HEK293 (cell line): ENCODE data around the gene FAM181A.

Experiments
- CTCF ChIA-PET: fragments of 350-600 bp; formaldehyde crosslinking; extraction: SDS; loops from one replicate; lab custom pipeline; 2021; ENCODE audit warnings: antibody characterized with exemption; lab: Yijun Ruan, JAX
- POLR2A ChIA-PET: fragments of 300-600 bp; formaldehyde crosslinking; extraction: SDS; loops from one replicate; lab custom pipeline; 2020; ENCODE audit warnings: antibody characterized with exemption, inconsistent platforms; lab: Yijun Ruan, JAX
- H3K27ac ChIP-seq: fragments of 200-500 bp; sonication (Bioruptor generic); 2 replicates; pipeline ENCODE4 v1.5.1; 2014; ENCODE audit warnings: low read depth, low read length, control low read depth, inconsistent platforms; ENCODE audit errors: extremely low read depth
- H3K36me3 ChIP-seq, 2 experiments: fragments of 200-500 bp in 1 of 2; sonication (Bioruptor generic) in 1 of 2; 1 replicate in 1 of 2; 2 replicates in 1 of 2; pipeline ENCODE4 v1.5.1; 2014 to 2017; ENCODE audit warnings: inconsistent platforms in 2 of 2, low read length in 2 of 2; ENCODE audit not compliant: control insufficient read depth in 2 of 2, insufficient read depth in 1 of 2
- H3K4me1 ChIP-seq: fragments of 200-500 bp; sonication (Bioruptor generic); 2 replicates; pipeline ENCODE4 v1.5.1; 2014; ENCODE audit warnings: mild to moderate bottlenecking, low read length, inconsistent platforms; ENCODE audit not compliant: control insufficient read depth, insufficient read depth
- H3K4me3 ChIP-seq: 2 replicates; pipeline ENCODE4 v1.5.1; 2011; ENCODE audit warnings: low read depth, mild to moderate bottlenecking, control low read depth, low read length, moderate library complexity
- H3K9me3 ChIP-seq: fragments of 200-500 bp; sonication (Bioruptor generic); 2 replicates; pipeline ENCODE4 v1.5.1; 2014; ENCODE audit warnings: low read depth, low read length, inconsistent platforms; ENCODE audit not compliant: control insufficient read depth, insufficient read depth
- EGR2 ChIP-seq: fragments of 450-650 bp; formaldehyde crosslinking; IDR thresholded peaks from 2 replicates; pipeline ENCODE4 v1.5.1; 2016; ENCODE audit warnings: low read depth, missing biosample characterization, missing genetic modification characterization
- GFI1B ChIP-seq: fragments of 450-650 bp; formaldehyde crosslinking; IDR thresholded peaks from 2 replicates; pipeline ENCODE4 v1.5.1; 2016; ENCODE audit warnings: missing biosample characterization, missing genetic modification characterization
- SP2 ChIP-seq: fragments of 450-650 bp; formaldehyde crosslinking; IDR thresholded peaks from 2 replicates; pipeline ENCODE4 v1.5.1; 2016; ENCODE audit warnings: missing biosample characterization, missing genetic modification characterization
- TCF7L2 ChIP-seq: IDR thresholded peaks from 2 replicates; pipeline ENCODE4 v1.6.1; 2011; ENCODE audit warnings: low read depth, mild to moderate bottlenecking, inconsistent platforms, low read length, moderate library complexity, borderline replicate concordance
- YY1 ChIP-seq: fragments of 450-650 bp; formaldehyde crosslinking; IDR thresholded peaks from 2 replicates; pipeline ENCODE4 v1.5.1; 2018; ENCODE audit warnings: missing biosample characterization, missing genetic modification characterization
- ZFHX2 ChIP-seq: fragments of 450-650 bp; formaldehyde crosslinking; conservative IDR thresholded peaks from 2 replicates; pipeline ENCODE4 v1.5.1; 2016; ENCODE audit warnings: missing biosample characterization, missing genetic modification characterization
- ZIC2 ChIP-seq: fragments of 450-650 bp; formaldehyde crosslinking; IDR thresholded peaks from 2 replicates; pipeline ENCODE4 v1.5.1; 2016; ENCODE audit warnings: missing biosample characterization, missing genetic modification characterization
- ZNF140 ChIP-seq: fragments of 450-650 bp; formaldehyde crosslinking; IDR thresholded peaks from 2 replicates; pipeline ENCODE4 v1.5.1; 2016; ENCODE audit warnings: missing biosample characterization, missing genetic modification characterization
- ZNF248 ChIP-seq: fragments of 450-650 bp; formaldehyde crosslinking; IDR thresholded peaks from 2 replicates; pipeline ENCODE4 v1.5.1; 2017; ENCODE audit warnings: missing biosample characterization, missing genetic modification characterization
- ZNF324 ChIP-seq: fragments of 450-650 bp; formaldehyde crosslinking; IDR thresholded peaks from 2 replicates; pipeline ENCODE4 v1.5.1; 2016; ENCODE audit warnings: missing biosample characterization, missing genetic modification characterization
- ZNF433 ChIP-seq: fragments of 450-650 bp; formaldehyde crosslinking; IDR thresholded peaks from 2 replicates; pipeline ENCODE4 v1.5.1; 2016; ENCODE audit warnings: missing biosample characterization, missing genetic modification characterization, low read depth
- ZNF521 ChIP-seq: fragments of 450-650 bp; formaldehyde crosslinking; IDR thresholded peaks from 2 replicates; pipeline ENCODE4 v1.5.1; 2017; ENCODE audit warnings: missing biosample characterization, mild to moderate bottlenecking, missing genetic modification characterization
- ZNF747 ChIP-seq: fragments of 450-650 bp; formaldehyde crosslinking; IDR thresholded peaks from 2 replicates; pipeline ENCODE4 v1.5.1; 2016; ENCODE audit warnings: missing biosample characterization, missing genetic modification characterization
- ZNF792 ChIP-seq: fragments of 450-650 bp; formaldehyde crosslinking; IDR thresholded peaks from 2 replicates; pipeline ENCODE4 v1.5.1; 2016; ENCODE audit warnings: missing biosample characterization, missing genetic modification characterization
- TF ChIP-seq, protein P1 (sequence below): fragments of 450-650 bp; formaldehyde crosslinking; IDR thresholded peaks from 2 replicates; pipeline ENCODE4 v1.5.1; 2017; ENCODE audit warnings: missing biosample characterization, missing genetic modification characterization
- TF ChIP-seq, protein P2 (sequence below): fragments of 450-650 bp; formaldehyde crosslinking; IDR thresholded peaks from 2 replicates; pipeline ENCODE4 v1.5.1; 2016; ENCODE audit warnings: missing biosample characterization, missing genetic modification characterization, low read depth
- TF ChIP-seq, protein P3 (sequence below): fragments of 450-650 bp; formaldehyde crosslinking; IDR thresholded peaks from 2 replicates; pipeline ENCODE4 v1.5.1; 2016; ENCODE audit warnings: missing biosample characterization, missing genetic modification characterization
- TF ChIP-seq, protein P4 (sequence below): fragments of 450-650 bp; formaldehyde crosslinking; IDR thresholded peaks from 2 replicates; pipeline ENCODE4 v1.5.1; 2016; ENCODE audit warnings: missing biosample characterization, missing genetic modification characterization, borderline replicate concordance

Gene FAM181A

DNA sequence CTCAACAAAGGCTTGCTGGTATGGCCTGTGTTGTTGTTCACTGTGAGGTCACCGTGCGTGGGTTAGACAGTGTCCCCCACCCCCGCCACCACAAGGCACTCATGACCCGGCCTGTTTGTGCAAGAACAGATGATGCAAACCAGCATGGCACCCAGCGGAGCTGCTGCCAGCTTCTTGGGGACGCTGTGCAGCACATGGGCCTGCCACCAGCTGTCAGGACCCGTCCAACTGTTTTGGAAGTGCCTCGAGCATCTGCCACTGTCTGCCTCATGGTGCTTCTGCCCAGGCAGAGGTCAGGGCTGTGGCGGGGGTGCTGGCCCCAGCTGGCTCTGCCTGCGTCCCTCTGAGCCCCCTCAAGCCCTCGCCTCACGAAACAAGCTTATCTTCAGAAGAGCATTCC, 47.7 kb downstream of the FAM181A start:
- TF ChIP-seq EGR2 (peak; percentile 28; the same call in 1 of the 2 replicates), ZNF433 (tag by site-specific recombination) (no peak), ZIC2 (tag by site-specific recombination) (peak; percentile 84), ZFHX2 (tag by site-specific recombination) (peak; percentile 28; the same call in 1 of the 2 replicates), ZNF521 (tag by site-specific recombination) (no peak)
- no peaks in the 10 kb centered on the region for H3K36me3 ChIP-seq

DNA sequence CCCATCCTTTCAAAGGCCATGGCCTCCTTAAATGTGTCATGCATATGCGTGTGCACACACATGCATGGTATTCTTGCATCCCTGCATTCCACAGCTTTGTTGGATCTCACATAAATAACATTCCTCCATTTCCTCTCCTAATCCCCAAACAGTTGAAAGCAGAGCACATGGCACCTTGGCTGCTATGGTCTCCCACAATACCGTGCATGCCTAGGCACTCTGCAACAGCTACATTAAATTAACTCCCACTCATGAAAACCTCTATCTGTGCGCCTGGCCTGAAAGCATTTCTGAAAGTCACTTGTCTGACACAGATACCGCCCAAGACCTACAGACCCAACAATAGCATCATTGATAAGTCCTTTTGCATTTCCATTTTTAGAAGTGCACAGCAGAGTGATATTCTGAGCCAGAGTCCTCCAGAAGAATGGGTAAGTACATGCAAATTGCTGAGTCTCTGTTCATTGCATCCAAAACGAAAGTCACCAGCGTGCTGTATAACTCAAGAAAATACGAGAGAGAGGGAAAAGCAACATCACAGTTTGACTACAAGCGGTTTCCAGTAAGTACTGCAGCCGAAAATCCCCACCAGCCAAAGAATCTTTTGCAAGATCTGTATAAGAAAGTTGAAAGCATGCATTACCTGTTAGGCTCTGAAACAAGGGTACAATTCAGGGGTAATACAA, 48.8 kb downstream of the FAM181A start:
- Histone ChIP-seq H3K27ac (no peak overlapping the region), H3K9me3 (no peaks in the 10 kb centered on the region), H3K4me3 (no peak overlapping the region), H3K4me1 (no peaks in the 10 kb centered on the region), H3K36me3 (no peaks in the 10 kb centered on the region)
- ChIA-PET CTCF (interaction anchor here (1.6 kb wide), 1 partner anchor 36 kb away, joined by 6 read pairs; no protein-coding TSS in a partner anchor), POLR2A (no interaction called here)
- no peak for TF ChIP-seq ZNF324 (tag by site-specific recombination)
- no peak for TF ChIP-seq SP2 (tag by site-specific recombination)
- TF ChIP-seq, protein P1, sequence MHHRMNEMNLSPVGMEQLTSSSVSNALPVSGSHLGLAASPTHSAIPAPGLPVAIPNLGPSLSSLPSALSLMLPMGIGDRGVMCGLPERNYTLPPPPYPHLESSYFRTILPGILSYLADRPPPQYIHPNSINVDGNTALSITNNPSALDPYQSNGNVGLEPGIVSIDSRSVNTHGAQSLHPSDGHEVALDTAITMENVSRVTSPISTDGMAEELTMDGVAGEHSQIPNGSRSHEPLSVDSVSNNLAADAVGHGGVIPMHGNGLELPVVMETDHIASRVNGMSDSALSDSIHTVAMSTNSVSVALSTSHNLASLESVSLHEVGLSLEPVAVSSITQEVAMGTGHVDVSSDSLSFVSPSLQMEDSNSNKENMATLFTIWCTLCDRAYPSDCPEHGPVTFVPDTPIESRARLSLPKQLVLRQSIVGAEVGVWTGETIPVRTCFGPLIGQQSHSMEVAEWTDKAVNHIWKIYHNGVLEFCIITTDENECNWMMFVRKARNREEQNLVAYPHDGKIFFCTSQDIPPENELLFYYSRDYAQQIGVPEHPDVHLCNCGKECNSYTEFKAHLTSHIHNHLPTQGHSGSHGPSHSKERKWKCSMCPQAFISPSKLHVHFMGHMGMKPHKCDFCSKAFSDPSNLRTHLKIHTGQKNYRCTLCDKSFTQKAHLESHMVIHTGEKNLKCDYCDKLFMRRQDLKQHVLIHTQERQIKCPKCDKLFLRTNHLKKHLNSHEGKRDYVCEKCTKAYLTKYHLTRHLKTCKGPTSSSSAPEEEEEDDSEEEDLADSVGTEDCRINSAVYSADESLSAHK (tag by site-specific recombination) = no peak
- TF ChIP-seq TCF7L2 = no peak
- no peak for TF ChIP-seq GFI1B (tag by site-specific recombination)
- TF ChIP-seq, protein P2, sequence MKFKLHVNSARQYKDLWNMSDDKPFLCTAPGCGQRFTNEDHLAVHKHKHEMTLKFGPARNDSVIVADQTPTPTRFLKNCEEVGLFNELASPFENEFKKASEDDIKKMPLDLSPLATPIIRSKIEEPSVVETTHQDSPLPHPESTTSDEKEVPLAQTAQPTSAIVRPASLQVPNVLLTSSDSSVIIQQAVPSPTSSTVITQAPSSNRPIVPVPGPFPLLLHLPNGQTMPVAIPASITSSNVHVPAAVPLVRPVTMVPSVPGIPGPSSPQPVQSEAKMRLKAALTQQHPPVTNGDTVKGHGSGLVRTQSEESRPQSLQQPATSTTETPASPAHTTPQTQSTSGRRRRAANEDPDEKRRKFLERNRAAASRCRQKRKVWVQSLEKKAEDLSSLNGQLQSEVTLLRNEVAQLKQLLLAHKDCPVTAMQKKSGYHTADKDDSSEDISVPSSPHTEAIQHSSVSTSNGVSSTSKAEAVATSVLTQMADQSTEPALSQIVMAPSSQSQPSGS (tag by site-specific recombination) = no peak
- no peak for TF ChIP-seq ZNF140 (tag by site-specific recombination)
- no peak for TF ChIP-seq YY1
- TF ChIP-seq ZNF747 = no peak
- TF ChIP-seq, protein P3, sequence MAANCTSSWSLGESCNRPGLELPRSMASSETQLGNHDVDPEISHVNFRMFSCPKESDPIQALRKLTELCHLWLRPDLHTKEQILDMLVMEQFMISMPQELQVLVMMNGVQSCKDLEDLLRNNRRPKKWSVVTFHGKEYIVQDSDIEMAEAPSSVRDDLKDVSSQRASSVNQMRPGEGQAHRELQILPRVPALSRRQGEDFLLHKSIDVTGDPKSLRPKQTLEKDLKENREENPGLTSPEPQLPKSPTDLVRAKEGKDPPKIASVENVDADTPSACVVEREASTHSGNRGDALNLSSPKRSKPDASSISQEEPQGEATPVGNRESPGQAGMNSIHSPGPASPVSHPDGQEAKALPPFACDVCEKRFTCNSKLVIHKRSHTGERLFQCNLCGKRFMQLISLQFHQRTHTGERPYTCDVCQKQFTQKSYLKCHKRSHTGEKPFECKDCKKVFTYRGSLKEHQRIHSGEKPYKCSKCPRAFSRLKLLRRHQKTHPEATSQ (tag by site-specific recombination) = no peak
- TF ChIP-seq ZNF248 (tag by site-specific recombination) = no peak
- TF ChIP-seq, protein P4, sequence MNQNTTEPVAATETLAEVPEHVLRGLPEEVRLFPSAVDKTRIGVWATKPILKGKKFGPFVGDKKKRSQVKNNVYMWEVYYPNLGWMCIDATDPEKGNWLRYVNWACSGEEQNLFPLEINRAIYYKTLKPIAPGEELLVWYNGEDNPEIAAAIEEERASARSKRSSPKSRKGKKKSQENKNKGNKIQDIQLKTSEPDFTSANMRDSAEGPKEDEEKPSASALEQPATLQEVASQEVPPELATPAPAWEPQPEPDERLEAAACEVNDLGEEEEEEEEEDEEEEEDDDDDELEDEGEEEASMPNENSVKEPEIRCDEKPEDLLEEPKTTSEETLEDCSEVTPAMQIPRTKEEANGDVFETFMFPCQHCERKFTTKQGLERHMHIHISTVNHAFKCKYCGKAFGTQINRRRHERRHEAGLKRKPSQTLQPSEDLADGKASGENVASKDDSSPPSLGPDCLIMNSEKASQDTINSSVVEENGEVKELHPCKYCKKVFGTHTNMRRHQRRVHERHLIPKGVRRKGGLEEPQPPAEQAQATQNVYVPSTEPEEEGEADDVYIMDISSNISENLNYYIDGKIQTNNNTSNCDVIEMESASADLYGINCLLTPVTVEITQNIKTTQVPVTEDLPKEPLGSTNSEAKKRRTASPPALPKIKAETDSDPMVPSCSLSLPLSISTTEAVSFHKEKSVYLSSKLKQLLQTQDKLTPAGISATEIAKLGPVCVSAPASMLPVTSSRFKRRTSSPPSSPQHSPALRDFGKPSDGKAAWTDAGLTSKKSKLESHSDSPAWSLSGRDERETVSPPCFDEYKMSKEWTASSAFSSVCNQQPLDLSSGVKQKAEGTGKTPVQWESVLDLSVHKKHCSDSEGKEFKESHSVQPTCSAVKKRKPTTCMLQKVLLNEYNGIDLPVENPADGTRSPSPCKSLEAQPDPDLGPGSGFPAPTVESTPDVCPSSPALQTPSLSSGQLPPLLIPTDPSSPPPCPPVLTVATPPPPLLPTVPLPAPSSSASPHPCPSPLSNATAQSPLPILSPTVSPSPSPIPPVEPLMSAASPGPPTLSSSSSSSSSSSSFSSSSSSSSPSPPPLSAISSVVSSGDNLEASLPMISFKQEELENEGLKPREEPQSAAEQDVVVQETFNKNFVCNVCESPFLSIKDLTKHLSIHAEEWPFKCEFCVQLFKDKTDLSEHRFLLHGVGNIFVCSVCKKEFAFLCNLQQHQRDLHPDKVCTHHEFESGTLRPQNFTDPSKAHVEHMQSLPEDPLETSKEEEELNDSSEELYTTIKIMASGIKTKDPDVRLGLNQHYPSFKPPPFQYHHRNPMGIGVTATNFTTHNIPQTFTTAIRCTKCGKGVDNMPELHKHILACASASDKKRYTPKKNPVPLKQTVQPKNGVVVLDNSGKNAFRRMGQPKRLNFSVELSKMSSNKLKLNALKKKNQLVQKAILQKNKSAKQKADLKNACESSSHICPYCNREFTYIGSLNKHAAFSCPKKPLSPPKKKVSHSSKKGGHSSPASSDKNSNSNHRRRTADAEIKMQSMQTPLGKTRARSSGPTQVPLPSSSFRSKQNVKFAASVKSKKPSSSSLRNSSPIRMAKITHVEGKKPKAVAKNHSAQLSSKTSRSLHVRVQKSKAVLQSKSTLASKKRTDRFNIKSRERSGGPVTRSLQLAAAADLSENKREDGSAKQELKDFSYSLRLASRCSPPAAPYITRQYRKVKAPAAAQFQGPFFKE (tag by site-specific recombination) = no peak
- TF ChIP-seq ZNF792 = no peak

More for the DNA sequence above, 47.7 kb downstream of the FAM181A start:
- Histone ChIP-seq H3K4me1 (no peaks in the 10 kb centered on the region), H3K4me3 (no peak overlapping the region), H3K27ac (no peak overlapping the region), H3K9me3 (no peaks in the 10 kb centered on the region)
- POLR2A ChIA-PET = no interaction called here
- CTCF ChIA-PET = interaction anchor here (0.8 to 1.6 kb wide), 3 partner anchors 10 to 35 kb away, joined by 3 to 6 read pairs (median 3); no protein-coding TSS in a partner anchor
